ENCODE data around the gene CTPS1.
A peak's percentile ranks its signal among the peaks of the same experiment; 100 is the strongest.

Gene CTPS1, protein sequence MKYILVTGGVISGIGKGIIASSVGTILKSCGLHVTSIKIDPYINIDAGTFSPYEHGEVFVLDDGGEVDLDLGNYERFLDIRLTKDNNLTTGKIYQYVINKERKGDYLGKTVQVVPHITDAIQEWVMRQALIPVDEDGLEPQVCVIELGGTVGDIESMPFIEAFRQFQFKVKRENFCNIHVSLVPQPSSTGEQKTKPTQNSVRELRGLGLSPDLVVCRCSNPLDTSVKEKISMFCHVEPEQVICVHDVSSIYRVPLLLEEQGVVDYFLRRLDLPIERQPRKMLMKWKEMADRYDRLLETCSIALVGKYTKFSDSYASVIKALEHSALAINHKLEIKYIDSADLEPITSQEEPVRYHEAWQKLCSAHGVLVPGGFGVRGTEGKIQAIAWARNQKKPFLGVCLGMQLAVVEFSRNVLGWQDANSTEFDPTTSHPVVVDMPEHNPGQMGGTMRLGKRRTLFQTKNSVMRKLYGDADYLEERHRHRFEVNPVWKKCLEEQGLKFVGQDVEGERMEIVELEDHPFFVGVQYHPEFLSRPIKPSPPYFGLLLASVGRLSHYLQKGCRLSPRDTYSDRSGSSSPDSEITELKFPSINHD

DNA sequence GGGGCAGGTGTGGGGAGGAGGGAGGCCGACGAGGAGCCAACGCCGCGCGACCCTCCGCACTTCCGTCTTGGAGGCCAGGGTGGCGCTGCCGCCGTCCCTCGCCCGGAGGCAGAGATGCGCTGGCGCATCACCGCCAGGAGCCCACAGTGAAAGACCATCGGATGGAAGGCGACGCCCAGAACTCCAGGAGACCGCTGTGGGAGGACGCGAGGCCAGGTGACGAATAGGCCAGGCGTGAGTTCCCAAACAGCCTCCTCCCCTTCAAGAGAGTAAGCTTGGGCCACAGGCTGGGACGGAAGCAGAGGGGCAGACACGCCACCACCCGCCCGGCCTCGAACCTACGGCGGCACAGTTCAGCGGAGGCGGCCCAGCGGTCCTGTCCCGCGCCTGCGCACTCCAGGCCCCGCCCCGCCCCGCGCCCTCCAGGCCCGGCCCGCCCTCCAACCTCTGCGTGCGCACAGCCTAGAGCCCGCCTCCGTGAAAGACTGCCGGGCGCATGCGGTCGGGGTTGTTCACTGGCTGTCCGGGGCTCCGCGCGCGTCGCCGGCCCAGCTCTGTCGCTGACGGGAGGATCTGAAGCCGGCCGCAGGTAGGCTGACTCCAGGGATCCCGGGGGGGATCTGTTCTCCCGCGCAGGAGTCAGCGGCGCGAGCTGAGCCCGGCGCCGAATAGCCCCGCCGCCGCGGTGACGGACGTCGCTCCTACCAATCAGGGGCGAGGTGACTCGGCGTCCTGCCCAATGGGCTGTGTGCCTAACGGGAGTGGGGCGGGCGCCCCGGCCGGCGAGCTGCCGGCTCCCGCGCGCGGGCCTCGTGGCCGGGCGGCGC is at the start of gene CTPS1:
CTPS1 (plus strand) TSS at position 456 of the 827 bp plus-strand sequence. CDS start 3,595 bp downstream, outside the sequence.
- DNase-seq (ENCODE audit: low spot score), result peak; percentile 94

DNA sequence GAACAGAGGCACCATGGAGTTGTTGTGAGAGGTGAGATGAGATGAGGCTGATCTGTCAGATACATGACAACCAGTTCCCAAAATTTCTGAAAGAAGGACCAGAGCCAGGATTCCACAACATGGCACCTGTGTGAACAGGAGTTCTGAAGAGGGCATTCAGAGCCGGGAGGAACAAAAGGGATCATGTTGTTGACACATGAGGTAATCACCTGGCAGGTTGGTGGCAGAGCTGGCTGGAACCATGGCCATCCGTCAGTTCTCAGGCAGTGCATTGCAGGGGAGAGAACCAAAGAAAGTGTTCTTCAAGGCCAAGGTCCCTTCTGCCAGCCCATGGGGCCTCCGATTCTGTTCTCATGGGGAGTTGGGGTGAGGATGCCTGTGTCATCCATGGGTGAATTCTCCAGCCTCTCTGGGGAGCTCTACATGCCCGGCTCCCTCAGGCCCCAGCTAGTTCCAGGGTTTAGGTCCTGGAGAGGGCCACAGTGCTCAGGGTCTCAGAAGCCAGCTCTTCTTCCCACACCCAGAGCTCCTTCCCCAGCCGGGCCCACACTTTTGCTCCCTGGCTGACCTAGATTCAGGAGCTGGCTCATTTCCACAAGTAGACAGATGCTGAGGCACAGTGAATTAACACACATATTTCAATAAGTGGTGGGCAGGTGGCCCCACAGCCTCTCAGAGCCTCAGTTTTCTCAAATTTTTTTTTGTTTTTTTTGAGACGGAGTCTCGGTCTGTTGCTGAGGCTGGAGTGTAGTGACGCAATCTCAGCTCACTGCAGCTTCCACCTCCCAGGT is 49.1 kb upstream of the CTPS1 start:
- DNase-seq (ENCODE audit: low spot score), result no peak

DNA sequence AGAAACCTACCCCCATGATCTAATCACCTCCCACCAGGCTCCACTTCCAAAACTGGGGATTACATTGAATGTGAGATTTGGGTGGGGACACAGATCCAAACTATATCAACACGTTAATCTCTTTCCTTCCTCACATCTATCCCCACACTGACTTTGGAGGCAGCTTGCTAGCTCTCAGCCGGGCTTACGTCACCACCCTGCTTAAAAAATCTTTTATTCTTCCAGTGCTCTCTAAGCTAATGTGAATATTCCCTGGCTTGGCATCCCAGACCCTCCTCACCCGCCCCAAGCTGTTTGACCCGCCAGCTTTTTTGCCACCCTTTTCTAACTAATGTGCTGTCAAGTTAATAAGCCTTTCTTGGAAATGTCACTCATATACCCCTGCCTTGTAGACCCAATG is 47.9 kb upstream of the CTPS1 start:
- DNase-seq (ENCODE audit: low spot score), result no peak

DNA sequence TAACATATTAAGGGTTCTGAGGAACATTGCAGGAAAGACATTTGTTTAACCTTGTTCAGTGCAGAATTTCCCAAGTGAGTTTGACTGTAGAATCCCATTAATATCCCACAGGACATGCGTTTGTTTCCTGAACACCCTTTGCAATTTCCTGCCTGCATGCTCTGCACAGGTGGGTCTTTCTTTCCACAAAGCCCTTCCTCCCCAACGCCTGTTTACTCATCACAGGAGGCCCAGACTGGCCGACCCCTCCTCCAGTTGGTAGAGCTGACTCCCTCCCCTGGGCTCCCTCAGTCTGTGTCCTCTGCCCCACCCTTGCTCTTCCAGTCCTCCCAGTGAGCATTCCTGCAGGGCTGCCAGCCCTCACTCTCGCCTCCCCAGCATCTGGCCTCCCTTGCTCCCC is 47.5 kb upstream of the CTPS1 start:
- no peak for DNase-seq (ENCODE audit: low spot score)

DNA sequence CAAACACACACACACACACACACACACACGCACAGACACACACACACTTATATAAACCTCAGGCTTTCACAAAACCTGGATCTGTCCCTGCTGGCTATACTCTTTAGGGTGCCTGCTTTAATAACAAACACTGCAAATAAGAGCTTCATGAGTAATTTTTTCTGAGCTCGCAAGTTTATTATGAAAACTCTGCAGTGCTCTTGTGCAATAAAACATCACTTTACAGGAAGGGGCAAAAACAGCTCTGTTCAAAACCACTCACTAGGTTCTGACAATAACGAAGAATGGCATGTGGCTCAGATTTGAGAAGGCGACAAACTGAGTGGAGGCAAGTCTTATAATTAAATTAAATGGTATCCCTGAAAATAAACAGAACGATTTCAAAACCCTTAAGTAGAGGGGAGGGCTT is 42.6 kb upstream of the CTPS1 start:
- DNase-seq (ENCODE audit: low spot score), result no peak

DNA sequence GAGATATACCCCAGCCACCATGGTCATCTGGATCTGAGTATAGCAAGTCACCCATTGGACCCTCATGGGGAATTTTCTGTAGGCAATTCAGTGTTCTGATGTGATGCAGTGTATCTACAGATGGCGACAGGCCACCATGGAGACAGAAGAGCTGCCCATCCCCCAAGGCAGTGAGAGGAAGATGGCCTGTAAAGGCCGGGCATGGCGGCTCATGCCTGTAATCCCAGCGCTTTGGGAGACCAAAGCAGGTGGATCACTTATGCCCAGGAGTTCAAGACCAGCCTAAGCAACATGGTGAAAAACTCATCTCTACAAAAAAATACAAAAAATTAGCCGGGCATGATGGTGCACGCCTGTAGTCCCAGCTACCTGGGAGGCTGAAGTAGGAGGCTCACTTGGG is 41.1 kb upstream of the CTPS1 start:
- no peak for DNase-seq (ENCODE audit: low spot score)

DNA sequence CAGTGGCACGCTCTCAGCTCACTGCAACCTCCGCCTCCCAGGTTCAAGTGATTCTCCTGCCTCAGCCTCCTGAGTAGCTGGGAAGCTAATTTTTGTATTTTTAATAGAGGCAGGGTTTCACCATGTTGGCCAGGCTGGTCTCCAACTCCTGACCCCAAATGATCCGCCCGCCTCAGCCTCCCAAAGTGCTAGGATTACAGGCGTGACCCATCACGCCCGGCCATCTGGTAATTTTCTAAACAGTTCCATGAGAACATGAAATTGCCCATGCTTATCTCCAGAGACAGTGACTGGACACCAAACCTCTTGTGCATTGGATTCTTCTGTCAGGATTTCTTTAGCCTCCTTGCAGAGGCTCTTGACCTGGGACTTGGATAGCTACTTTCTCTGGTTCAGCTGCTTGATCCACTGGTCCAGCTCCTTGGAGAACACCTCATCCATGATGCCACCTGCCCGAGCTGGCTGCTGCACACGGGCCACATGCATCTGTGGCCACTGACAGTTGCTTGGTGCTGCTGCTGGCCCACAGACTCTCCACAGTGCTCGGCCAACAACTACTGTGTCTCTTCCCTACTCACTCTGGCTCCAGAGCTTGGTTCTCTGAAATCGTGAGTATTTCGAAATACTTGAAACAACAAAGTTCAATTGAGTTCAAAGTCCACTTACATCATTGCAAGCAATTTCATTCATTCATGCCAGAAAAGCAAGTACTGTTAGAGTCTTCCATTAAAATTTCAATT is 40.0 kb upstream of the CTPS1 start:
- DNase-seq (ENCODE audit: low spot score), result peak; percentile 25

DNA sequence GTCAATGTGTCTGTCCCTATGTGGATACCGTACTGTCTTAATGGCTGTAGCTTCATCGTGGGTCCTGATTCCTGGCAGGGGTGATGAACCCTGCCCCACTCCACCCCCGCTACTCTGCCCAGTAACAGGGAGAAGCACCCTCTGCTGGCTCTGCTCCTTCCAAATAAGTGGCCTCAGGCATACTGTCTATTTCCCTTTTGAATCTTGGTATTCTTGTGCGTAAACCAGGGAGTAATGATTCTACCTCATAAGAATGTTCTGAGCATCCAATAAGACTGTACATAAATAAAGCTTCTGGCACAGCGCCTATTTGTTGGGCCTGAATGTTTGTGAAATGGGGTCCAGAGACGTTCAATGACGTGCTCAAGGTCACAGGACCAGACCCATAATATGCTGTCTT is 35.2 kb upstream of the CTPS1 start:
- DNase-seq (ENCODE audit: low spot score), result peak; percentile 90

DNA sequence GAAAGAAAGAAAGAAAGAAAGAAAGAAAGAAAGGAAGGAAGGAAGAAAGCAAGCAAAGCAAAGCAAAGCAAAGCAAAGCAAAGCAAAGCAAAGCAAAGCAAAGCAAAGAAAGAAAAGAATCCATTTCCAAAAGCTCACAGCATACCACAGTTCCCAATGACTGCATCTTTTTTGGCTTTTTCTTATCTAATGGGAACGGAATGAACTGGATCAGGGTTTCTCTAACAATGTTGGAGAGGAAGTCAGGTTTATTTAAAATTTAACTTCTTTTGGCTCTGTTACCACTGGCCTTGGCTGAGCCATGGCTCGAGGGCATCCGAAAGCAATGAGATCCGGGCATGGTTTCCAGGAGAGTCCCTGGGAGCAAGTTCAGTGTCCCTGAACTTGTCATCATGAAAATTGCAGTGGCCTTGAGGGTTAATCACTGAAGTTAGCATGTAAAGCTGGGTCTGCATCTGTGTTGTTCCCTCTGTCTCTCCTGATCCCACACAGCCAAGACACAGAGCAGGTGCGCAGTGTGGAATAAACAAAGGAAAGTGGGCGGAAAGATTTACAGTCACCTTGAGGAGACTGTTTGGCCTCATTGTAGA is 34.6 kb upstream of the CTPS1 start:
- peak; percentile 81 for DNase-seq (ENCODE audit: low spot score)

DNA sequence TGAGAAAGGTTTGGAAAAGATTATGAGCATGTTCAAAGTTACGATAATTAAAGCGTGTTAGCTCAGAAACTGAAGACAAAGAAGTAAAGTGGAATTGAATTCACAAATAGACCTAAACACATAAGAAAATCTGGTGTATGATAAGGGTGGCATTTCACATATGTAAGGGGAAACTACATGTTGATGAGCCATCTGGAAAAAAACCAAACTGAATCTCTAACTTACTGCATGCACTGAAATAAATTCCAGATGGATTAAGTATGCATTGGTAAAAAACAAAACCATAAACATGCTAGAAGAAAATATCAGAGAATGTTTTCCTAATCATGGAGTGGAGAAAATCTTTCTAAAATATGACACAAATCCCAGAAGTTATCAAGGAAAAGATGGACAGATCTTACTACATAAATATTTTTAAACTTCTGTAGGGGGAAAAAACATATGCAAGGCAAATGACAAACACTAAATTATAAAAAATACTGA is 34.0 kb upstream of the CTPS1 start:
- no peak for DNase-seq (ENCODE audit: low spot score)

DNA sequence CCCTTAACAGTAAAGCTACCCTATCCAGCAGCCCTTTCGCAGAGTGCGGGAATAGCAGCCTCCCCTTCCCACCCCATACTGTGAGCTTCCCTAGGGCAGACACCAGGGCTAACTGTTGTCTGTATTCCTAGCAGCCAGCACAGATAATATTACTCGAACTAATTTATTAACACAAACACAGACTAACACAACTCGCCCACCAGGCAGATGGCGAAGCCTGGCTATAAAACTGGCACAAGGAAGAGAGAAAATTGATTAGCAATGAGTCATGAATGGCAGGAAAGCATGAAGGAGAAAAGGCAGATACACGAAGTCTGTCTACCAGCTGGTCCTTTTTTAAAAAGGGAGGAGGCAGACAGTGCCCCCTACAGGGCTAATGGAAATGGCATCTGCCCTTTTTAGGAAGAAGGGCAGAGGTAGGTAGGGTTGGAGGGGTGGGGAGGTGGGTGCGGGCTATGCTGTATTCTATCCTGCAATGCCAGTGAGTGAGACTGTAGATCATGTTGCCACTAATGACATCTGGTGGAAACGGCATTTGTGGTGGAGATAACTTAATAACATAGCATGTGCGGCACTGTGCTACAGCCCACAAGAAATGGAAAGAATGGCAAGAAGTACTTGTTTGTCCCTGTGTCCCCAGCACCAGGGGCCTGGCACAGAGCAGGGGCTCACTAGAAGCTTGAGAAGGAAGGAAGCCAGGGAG is 30.6 kb upstream of the CTPS1 start:
- peak; percentile 91 for DNase-seq (ENCODE audit: low spot score)

DNA sequence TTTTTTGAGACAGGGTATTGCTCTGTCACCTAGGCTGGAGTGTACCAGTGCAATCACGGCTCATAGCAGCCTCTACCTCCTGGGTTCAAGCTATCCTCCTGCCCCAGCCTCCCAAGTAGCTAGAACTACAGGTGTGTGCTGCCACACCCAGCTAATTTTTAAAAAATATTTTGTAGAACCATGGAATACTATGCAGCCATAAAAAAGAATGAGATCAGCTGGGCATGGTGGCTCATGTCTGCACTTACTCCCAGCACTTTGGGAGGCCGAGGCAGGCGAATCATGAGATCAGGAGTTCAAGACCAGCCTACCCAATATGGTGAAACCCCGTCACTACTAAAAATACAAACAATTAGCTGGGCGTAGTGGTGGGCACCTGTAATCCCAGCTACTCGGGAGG is 29.9 kb upstream of the CTPS1 start:
- DNase-seq (ENCODE audit: low spot score), result no peak

DNA sequence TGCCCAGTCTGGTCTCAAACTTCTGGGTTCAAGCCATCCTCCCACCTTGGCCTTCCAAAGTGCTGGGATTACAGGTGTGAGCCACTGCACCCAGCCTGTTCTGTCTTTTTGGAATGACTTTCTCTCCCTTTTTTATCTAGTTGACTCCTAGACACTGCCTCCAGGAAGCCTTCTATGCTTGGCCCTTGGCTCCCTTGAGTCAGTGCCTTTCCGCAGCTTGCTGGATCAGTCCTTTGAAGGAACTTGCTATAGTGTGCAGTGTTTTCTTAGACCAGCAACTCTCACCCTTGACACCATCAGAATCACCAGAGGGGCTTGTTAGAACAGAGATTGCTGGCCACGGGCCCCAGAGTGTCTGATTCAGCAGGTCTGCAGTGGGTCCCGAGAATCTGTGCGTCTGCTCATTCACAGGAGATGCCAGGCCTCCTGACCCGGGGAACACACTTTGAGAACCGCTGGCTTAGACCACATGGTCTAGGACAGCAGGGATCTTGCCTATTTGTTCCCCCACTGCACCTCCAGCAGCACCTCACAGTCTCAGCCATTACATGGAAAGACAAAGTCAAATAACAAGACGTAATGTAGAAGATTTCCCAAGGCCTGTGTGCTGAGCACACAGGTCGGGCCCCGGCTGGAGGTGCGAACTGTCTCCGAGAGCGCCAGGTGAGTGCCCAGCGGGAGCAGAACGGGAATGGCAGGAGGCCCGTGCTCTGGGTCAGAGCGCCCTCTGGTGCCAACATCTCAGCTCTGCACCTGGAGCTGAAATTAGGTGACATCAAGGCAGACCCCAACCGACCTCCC is 27.4 kb upstream of the CTPS1 start:
- peak; percentile 75 for DNase-seq (ENCODE audit: low spot score)

DNA sequence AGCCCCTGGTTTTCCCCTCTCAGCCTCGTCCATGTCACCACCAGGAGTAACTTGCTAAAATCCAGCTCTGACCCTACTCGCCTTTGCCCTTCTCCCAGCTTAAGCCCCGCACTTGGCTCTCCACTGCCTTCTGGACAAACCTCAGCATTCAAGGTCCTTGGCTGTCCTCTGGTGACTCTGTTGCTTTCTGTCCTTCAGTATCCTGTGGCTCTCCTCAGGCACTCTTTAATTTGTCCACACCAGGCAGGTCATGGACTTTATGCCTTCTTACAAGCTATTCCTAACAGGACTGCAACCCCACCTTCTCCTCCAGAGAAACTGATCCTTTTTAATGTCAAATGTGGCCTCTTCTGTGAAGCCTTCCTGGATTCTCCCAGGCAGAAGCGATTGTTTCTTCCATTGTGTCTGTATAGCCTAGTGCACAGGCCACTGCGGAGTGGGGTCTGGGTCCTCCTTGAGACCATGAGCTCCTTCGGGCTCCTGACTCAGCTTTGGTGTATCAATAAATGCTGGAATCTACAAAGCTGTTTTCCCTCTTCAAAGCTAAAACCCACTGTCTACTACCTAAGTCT is 26.7 kb upstream of the CTPS1 start:
- no peak for DNase-seq (ENCODE audit: low spot score)

DNA sequence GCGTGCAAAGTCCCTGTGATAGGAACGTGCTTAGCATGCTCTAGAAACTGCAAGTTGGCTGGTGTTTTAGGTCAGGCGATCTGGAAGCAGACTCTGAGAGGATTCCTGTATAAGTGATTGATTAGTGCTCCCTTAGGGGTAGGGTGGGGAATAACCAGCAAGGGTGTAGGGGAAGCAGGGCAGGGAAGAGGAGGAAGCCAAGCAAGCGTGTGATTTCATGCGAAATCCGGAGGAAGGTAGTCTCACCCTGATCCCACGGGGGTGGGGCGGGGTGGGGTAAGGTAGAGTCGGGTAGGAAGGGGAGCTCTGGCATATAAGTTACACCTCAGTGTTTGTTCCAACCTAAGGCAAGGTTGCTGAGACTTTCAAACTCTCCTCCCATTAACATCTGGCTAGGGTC is 24.9 kb upstream of the CTPS1 start:
- peak; percentile 29 for DNase-seq (ENCODE audit: low spot score)

DNA sequence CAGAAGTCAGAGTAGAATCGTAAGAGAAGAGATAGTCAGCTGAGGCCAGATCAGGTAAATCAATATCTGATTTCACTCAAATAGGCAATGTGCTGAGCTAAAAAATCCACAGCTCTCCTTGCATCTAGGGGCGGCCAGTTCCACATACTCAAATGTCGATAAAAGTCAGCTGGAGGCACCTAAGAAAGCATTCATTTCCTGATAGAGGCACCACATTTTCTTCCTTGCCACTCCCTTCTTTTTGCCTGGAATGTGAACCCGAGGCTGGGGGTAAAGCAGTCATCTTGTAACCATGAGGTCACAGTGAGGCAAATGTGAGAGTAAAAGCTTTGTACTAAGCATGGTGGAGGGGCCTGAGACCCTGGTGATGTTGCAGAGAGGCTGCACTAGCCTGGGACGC is 24.2 kb upstream of the CTPS1 start:
- peak; percentile 47 for DNase-seq (ENCODE audit: low spot score)

DNA sequence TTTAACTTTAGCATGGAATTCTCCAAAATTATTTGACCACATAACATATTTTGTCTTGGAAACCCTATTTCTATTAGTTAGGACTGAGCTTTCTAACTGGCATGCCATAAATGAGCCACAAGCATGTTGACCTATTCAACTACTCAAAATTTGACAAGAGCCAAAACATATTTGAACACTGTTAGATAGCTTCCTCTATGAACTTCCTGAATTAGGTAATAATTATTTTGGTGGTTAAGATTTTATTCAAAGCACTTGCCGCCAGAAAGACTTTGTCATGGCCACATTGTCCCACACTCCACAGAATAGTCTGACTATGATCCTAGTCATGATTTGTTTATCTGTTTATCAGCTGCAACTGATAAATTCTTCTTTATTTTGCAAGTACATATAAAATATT is 23.1 kb upstream of the CTPS1 start:
- peak; percentile 68 for DNase-seq (ENCODE audit: low spot score)

DNA sequence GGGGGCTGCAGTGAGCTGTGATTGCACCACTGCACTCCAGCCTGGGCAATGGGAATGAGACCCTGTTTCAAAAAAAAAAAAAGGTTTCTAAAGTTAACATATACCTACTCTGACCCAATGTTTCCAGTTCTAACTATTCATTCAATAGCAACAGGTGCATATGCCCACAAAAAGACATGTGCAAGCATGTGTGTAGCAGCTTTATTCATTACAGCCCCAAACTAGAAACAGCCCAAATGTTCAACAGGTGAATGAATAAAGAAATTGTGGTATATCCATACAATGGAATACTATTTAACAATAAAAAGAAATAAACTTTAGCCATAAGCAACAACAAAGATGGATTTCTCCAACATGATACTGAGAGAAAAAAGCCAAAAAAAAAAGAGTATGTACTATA is 21.3 kb upstream of the CTPS1 start:
- DNase-seq (ENCODE audit: low spot score), result no peak

DNA sequence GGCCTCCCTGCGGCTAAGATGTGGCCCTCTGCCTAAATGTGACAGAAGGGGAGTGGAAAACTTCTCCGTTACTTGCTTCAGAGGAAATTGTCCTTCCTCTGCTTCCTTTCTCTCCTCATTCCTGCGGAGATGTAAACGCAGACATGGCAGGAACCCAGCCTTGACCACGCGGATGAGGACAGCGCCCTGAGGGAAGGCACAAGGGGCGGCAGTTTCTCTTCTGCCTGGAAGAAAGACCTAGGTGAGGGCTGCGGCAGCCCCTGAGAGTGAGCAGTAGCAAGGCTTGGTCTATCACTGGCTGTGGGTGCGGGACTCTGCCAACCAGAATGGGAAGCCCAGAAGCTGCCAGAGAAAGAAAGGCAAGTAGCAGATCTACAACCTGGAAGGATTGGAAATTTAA is 14.0 kb upstream of the CTPS1 start:
- no peak for DNase-seq (ENCODE audit: low spot score)
